GM19025 (cell line): ENCODE results near the gene POLRMT.
"Not testable (repeated sequence)": the region's sequence is repeated elsewhere in the genome, so short reads cannot be mapped to it uniquely, and the experiment has no call there.

Source experiments
- ATAC-seq: cut with Tn5 transposase; IDR thresholded peaks from one replicate; pipeline ENCODE4 v1.9.1; 2021; ENCODE audit warnings: mild to moderate bottlenecking, low read depth, moderate library complexity; ENCODE audit not compliant: unreplicated experiment

POLRMT gene

DNA sequence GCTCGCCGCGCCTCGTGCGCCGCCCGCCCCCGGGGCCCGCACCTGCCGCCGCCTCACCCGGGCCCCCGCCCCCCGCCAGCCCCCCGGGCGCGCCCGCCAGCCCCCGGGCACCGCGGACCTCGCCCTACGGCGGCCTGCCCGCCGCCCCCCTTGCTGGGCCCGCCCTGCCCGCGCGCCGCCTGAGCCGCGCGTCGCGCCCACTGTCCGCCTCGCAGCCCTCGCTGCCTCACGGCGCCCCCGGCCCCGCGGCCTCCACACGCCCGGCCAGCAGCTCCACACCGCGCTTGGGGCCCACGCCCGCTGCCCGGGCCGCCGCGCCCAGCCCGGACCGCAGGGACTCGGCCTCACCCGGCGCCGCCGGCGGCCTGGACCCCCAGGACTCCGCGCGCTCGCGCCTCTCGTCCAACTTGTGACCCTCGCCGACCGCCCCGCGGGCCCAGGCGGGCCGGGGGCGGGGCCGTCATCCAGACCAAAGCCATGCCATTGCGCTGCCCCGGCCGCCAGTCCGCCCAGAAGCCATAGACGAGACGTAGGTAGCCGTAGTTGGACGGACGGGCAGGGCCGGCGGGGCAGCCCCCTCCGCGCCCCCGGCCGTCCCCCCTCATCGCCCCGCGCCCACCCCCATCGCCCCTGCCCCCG, 17.2 kb downstream of the POLRMT start:
- no peak for ATAC-seq

DNA sequence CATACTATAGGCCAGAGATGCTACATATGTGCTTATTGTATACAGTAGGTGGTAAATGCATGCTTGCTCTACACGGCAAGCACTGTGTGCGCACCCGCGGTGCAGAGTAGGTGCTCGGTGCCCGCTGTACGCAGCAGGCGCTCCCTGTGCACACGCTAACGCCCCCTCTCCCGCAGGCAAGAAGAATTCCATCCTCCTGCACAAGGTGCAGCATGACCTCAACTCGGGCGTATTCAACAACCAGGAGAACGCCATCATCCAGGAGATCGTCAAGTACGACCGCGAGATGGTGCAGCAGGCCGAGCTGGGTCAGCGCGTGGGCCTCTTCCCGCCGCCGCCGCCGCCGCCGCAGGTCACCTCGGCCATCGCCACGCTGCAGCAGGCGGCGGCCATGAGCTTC, 17.7 kb downstream of the POLRMT start:
- no peak for ATAC-seq

DNA sequence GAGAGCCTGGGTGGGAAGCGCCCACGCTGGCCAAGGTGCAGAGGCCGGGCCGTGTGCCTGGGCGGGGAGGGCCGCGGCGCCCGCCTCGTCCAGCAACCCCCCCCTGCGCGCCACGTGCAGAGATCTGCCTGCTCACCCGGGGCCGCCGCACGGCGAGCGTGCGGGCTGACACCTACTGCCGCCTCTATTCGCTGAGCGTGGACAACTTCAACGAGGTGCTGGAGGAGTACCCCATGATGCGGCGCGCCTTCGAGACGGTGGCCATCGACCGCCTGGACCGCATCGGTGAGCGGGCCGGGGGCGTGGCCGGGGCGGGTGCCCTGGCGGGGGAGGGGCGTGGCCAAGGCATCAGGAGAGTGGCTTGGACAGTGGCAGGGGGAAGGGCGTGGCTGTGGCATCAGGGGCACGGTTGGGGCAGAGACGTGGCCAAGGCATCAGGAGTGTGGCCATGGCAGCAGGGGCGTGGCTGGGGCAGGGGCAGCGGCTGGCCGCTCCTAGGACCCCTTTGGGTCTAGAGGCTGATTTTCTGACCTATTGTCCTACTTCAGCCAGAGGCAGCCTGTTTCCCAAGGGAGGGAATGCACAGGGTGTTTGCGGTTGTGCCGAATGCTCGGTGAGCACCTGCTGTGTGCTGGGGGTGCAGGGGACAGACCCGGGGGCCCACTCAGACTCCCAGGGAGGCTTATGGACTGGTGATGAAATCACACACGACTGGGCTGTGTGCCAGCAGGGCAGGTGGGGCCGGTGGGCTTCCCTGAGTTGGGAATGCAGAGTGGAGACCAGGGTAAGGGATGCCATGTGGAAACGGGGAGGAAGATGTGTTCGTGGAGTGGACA, 19.4 kb downstream of the POLRMT start:
- ATAC-seq: no peak

DNA sequence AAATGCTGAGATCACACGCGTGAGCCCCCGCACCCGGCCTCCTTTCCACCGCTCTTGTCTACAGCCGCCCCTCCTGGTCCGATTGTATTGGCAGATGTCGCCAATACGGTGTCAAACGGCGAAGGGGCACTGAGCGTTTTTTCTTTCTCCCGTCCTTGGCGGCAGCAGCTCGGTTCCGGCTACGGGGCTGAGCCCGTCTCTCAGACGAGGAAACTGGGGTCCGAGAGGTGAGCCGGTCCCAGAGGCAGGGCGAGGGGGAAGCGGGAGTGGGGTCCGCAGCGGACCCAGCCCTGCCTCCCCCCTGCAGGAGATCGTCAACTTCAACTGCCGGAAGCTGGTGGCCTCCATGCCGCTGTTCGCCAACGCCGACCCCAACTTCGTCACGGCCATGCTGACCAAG, 20.4 kb downstream of the POLRMT start:
- ATAC-seq: no peak

DNA sequence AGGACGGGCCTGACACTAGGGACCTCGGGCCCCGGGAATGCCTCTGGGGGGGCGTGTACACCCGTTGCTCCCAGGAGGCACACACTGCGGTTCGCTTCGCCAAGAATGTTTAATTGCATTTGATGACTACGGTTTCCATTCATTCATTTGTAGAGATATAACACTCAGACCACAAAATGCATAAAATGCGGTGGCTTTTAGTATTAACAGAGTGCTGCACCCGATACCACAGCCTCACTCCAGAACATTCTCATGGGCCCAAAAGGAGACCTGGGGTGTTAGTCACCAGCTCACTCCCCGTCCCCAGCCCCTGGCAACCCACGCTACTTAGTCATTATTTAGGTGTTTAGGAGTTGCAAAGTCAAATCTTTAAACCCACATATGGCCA, 21.9 kb downstream of the POLRMT start:
- ATAC-seq: no peak

DNA sequence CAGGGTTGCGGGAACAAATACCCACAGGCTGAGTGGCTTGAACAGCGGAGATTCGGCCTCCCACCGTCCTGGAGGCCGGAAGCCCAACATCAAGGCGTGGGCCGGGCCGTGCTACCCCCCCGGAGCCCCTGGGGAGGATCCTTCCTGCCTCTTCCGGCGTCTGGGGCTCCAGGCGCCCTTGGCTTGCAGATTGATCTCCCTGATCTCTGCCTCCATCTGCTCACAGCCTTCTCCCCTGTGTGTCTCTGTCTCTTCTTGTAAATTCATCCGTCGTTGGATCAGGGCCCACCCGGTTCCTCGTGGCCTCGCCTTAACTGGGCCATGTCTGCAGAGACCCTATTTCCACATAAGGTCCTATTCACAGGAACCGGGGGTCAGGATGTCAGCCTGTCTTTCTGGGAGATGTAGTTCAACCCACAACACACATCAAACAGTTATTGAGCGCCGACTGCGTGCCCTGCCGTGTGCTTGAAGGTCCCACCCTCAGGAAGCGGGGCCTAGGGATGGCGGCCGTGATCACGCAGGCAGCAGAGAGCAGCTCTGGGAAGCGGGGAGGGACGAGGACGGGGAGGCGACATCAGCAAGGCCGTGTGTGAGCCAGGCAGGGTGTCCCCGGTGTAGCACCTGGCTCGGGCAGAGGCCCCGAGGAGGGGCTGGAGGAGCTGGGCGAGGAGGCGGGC, 22.4 kb downstream of the POLRMT start:
- ATAC-seq: no peak

DNA sequence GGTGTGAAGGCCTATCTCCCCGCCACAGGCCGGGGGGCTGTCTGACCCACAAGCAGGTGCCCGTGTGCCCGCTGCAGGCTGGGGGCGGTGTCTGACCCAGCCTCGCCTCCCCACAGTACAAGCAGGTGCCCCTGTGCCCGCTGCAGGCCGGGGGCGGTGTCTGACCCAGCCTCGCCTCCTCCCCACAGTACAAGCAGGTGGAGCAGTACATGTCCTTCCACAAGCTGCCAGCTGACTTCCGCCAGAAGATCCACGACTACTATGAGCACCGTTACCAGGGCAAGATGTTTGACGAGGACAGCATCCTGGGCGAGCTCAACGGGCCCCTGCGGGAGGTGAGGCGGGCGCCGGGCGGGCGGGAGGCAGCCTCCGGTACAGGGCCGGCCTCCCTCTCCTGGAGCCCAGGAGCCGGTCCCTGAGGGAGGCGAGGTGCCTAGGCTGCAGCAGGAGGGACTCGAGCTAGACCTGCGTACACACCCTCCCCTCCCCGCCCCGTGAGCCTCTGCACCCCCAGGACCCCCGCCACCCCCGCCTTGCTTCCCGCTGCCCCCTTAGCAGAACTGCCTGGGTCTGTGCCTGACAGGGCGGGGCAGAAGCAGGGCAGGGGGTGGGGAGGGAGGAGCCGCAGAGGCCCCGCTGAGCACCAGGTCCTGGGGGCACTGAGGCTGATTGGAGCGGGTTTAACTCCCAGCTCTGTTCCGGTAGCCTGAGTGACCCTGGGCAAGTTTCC, 23.1 kb downstream of the POLRMT start:
- ATAC-seq: no peak

DNA sequence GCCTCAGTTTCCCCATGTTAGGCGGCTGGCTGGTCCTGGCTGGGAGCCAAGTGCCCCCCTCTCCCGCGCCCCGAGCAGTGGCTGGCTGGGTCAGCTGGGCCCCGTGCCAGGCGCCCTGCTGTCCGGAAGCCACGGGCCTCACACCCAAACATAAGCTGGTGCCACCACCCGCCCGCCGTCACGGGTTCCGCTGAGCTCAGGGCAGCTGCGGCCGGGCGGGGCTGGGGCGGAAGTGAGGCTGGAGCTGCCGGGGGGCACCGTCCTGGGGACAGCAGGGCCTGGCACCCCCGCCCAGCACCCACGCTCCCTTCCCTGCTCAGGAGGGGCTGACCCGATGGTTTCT, 24.4 kb downstream of the POLRMT start:
- ATAC-seq: no peak

DNA sequence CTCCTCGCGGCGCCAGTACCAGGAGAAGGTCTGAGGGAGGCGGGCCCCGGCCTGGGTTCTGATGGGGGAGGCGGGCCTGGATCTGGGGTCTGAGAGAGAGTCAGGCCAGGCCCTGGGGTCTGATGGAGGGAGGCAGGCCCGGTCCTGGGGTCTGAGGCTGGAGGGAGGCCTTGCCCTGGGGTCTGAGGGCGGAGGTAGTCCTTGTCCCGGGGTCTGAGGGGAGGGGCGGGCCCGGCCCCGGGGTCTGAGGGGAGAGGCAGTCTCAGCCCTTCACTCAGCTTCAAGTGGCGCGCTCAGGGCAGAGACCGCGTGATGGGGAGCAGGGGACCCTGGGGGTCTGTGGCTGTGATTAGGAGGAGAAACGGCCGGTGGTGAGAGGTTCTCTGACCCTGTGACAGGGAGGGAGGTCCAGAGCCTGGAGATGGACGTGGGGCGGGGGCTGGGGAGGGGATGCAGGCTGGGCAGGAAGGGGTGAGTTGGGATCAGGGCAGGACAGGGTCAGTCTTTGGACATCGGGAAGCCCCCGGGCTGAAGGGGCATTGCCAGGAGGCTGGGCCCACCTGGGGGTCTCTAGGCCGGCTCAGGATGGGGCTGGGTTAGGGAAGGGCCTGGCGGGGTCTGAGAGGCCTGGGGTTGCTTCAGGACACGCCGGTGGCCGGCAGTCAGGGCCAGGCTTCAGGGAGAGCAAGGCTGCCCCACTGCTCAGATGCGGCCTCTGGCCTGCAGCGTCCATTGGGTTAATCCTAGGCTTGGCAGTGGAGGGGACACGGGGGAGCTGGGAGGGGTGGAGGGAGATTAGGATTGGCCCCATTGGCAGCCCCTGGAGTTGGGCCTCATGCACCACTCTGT, 25.0 kb downstream of the POLRMT start:
- ATAC-seq: no peak

DNA sequence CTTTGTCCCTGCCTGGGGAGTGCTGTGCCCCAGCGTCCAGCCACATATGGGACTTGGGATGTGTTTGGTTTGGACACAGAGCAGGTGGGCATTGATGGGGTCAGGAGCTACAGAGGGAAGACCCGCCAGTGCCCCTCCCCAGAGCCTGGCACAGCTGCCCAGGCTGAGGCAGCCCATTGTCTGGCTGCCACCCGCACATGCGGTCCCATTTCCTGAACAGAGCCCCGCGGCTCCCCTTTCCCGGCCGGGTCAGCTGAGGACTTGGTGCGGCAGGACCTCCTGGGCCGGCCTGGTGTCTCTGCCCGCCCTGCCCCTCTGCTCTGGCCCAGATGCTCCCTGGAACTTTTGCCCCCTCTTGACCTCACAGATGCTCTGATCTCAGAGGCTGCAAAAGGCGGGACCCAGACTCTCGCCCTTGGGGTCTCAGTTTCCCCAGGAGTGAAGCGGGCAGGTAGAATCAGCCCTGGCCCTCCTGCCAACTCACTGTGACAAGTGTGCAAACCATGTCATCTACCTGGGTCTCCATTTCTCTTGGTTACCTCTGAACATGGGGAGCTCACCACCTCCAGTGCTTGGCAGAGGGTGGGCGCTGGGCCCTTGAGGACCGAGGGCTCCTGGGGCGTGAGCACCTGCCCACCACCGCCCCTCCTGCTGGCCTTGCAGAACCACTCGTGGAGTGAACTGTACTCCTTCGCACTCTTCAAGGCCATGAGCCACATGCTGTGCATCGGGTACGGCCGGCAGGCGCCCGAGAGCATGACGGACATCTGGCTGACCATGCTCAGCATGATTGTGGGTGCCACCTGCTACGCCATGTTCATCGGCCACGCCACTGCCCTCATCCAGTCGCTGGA, 25.8 kb downstream of the POLRMT start:
- ATAC-seq: no peak

DNA sequence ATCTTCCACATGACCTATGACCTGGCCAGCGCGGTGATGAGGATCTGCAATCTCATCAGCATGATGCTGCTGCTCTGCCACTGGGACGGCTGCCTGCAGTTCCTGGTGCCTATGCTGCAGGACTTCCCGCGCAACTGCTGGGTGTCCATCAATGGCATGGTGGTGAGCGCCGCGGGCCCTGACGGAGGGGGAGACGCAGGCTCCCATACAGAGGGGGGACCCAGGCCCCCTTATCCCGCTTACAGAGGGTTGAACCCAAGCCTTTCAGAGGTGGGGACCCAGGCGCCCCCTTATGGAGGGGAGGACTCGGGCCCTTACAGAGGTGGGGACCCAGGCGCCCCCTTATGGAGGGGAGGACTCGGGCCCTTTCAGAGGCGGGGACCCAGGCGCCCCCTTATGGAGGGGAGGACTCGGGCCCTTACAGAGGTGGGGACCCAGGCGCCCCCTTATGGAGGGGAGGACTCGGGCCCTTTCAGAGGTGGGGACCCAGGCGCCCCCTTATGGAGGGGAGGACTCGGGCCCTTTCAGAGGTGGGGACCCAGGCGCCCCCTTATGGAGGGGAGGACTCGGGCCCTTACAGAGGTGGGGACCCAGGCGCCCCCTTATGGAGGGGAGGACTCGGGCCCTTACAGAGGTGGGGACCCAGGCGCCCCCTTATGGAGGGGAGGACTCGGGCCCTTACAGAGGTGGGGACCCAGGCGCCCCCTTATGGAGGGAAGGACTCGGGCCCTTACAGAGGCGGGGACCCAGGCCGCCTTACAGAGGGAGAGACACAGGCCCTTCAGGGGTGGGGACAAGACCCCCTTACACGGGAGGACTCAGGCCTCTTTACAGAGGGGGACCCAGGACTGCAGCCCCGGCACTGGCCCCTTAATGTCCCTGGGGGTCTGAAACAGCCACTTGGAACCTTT, 28.0 kb downstream of the POLRMT start:
- not testable (repeated sequence) for ATAC-seq

DNA sequence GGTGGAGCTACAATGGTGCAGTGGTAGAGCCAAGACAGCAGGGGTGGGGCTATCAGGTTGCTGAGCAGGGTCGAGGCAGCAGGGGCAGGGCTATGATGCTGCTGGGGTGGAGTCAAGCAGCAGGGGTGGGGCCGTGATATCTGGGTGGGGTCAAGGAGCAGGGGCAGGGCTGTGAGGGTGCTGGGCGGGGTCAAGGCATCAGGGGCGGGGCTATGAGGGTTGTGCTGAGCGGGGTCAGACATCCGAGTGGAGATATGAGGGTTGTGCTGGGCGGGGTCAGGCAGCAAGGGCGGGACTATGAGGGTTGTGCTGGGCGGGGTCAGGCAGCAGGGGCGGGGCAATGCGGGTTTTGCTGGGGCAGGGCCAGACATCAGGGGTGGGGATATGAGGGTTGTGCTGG, 29.0 kb downstream of the POLRMT start:
- ATAC-seq: no peak

DNA sequence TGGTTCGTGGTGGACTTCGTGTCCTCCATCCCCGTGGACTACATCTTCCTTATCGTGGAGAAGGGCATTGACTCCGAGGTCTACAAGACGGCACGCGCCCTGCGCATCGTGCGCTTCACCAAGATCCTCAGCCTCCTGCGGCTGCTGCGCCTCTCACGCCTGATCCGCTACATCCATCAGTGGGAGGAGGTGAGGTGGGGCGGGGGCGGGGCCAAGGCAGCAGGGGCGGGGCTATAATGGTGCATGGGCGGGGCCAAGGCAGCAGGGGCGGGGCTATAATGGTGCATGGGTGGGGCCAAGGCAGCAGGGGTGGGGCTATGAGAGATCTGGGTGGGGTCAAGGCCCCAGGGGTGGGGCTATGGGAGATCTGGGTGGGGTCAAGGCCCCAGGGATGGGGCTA, 29.6 kb downstream of the POLRMT start:
- ATAC-seq: not testable (repeated sequence)

DNA sequence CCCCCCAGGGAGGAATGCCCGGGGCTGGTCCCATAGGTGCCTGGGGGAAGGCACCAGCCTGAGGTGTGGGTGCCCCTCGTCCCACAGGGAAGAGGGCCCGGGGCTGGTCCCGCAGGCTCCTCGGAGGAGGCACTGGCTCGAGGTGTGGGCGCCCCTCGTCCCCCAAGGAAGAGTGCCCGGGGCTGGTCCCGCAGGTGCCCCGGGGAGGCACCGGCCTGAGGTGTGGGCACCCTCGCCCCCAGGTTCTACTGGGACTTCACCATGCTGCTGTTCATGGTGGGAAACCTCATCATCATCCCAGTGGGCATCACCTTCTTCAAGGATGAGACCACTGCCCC, 30.1 kb downstream of the POLRMT start:
- ATAC-seq: not testable (repeated sequence)

DNA sequence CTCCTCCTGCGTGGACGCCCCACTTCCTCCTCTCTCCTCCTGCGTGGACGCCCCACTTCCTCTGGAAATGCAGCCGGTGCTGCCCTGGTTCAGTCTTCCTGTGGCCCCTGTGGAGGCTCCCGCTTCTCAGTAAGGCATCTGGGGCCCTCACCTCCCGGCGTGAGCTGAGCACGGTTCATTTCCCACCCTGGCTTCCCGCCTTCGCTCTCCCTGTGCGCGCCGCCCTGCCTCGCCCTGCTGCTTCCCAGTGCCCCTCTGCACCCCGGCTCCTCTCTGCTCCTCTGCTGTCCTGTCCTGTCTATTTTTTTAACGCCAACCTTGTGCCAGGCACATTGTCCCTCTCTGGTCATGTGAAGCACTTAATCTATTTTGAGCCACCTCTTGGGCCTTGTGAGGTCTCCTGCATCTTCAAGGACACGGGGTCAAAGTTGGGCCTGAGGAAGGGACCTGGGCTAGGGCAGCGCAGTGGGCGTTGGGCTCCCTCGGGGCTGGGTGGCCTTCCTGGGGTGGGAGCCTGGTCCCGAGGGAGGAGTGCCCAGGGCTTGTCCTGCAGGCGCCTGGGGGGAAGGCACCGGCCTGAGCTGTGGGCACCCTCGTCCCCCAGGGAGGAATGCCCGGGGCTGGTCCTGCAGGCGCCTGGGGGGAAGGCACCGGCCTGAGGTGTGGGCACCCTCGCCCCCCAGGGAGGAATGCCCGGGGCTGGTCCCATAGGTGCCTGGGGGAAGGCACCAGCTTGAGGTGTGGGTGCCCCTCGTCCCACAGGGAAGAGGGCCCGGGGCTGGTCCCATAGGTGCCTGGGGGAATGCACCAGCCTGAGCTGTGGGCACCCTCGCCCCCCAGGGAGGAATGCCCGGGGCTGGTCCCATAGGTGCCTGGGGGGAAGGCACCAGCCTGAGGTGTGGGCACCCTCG, 30.7 kb downstream of the POLRMT start:
- no peak for ATAC-seq

DNA sequence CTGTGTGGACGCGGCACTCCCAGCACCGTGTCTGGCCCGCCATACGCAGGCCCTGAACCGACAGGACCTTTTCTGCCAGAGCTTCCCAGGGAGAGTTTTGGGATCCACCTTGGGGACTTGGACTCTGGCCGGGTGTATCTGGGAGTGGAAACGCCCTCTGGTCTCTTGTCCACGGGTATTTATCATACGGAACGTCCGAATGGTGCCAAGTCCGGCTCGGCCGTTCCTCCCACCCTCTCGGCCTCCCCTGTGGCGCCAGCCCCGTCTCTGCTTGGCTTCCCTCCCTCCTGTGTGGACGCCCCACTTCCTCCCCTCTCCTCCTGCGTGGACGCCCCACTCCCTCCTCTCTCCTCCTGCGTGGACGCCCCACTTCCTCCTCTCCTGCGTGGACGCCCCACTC, 31.5 kb downstream of the POLRMT start:
- no peak for ATAC-seq

DNA sequence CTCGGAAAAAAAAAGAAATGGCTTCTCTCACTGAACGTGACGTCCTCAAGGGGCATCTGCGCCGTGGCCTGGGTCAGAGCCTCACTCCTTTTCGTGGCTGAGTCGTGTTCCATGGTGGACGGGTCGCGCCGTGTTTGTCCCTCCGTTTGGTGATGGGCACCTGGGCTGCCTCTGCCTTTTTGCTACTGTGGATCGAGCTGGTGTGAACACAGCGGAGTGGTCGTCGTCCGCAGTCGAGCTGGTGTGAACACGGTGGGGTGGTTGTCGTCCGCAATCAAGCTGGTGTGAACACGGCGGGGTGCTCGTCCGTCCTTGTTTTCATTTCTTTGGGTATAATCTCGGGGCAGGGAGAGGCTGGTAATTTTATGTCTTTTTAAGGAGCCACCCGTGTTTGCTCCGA, 32.0 kb downstream of the POLRMT start:
- no peak for ATAC-seq
